H54 (cell line): ENCODE measurements around the gene RGS12.

Experiments
- DNase-seq: peaks from one replicate; pipeline ENCODE4 v3.0.0; 2011; ENCODE audit warnings: low spot score, mixed read lengths; ENCODE audit not compliant: insufficient read length
- FAIRE-seq: peaks from 3 replicates; lab custom pipeline; 2011; peaks lifted over from hg19 to GRCh38; lab: Jason Lieb, UNC
- POLR2A ChIP-seq: IDR thresholded peaks from 2 replicates; pipeline ENCODE4 v1.6.1; 2011; ENCODE audit warnings: low read depth, mild to moderate bottlenecking, low read length

RGS12 gene

GRCh38 chr4:3338321-3338838 lies 45.6 kb downstream of the RGS12 start:
- TF ChIP-seq POLR2A, result no peak
- DNase-seq, result no peak
- no peak for FAIRE-seq

- DNase-seq, result no peak
- TF ChIP-seq POLR2A, result no peak
- FAIRE-seq, result no peak
Observed at GRCh38 chr4:3338976-3339531, 46.2 kb downstream of the RGS12 start.

- TF ChIP-seq POLR2A, result no peak
- DNase-seq (no peak), FAIRE-seq (no peak)
Observed at GRCh38 chr4:3339577-3339976, 46.8 kb downstream of the RGS12 start.

- FAIRE-seq, result no peak
- no peak for TF ChIP-seq POLR2A
- DNase-seq, result no peak
Observed at GRCh38 chr4:3340038-3340699, 47.3 kb downstream of the RGS12 start.

GRCh38 chr4:3340700-3341083 lies 47.9 kb downstream of the RGS12 start:
- FAIRE-seq (no peak), DNase-seq (no peak)
- no peak for TF ChIP-seq POLR2A

- DNase-seq (no peak), FAIRE-seq (no peak)
- TF ChIP-seq POLR2A, result no peak
Observed at GRCh38 chr4:3341760-3342159, 48.9 kb downstream of the RGS12 start.

GRCh38 chr4:3342182-3342854 lies 49.5 kb downstream of the RGS12 start:
- no peak for DNase-seq
- TF ChIP-seq POLR2A, result no peak
- no peak for FAIRE-seq
